Astrocyte (in vitro differentiated cells and primary cell): ENCODE measurements around the gene AMPD2.

Experiments
- CTCF ChIP-seq: IDR thresholded peaks from 2 replicates; pipeline ENCODE4 v1.5.1; 2011; ENCODE audit warnings: low read depth, mild to moderate bottlenecking, inconsistent platforms, low read length, moderate library complexity; ENCODE audit not compliant: insufficient read depth
- EZH2 ChIP-seq: IDR thresholded peaks from 2 replicates; pipeline ENCODE4 v1.6.1; 2012; ENCODE audit warnings: mild to moderate bottlenecking, low read length, inconsistent platforms; ENCODE audit not compliant: insufficient read depth

- TF ChIP-seq CTCF = no peak
- TF ChIP-seq EZH2 = no peak
These were observed 16.7 kb downstream of the AMPD2 start for GRCh38 chr1:109636201-109636952.
